HCT116 (cell line): ENCODE results near the gene CNTNAP2.

Experiments used
- CBX3 ChIP-seq: IDR thresholded peaks from 2 replicates; pipeline ENCODE4 v1.6.1; 2012; ENCODE audit warnings: low read depth
- EZH2 ChIP-seq: fragments of 200-600 bp; sonication (generic); IDR thresholded peaks from 2 replicates; pipeline ENCODE4 v1.6.1; 2017; ENCODE audit warnings: antibody characterized with exemption, mixed run types
- FOSL1 ChIP-seq: IDR thresholded peaks from 2 replicates; pipeline ENCODE4 v1.6.1; 2012; ENCODE audit warnings: low read depth
- JUND ChIP-seq: IDR thresholded peaks from 2 replicates; pipeline ENCODE4 v1.6.1; 2012
- POLR2A ChIP-seq: IDR thresholded peaks from 2 replicates; pipeline ENCODE4 v1.7.0; 2011; ENCODE audit warnings: borderline replicate concordance; ENCODE audit not compliant: insufficient read depth, insufficient read length; ENCODE audit errors: extremely low read depth
- POLR2AphosphoS5 ChIP-seq: IDR thresholded peaks from 2 replicates; pipeline ENCODE4 v1.6.1; 2011; ENCODE audit warnings: mild to moderate bottlenecking, low read depth, low read length, moderate library complexity
- RAD21 ChIP-seq: IDR thresholded peaks from 2 replicates; pipeline ENCODE4 v1.6.1; 2012; ENCODE audit warnings: low read depth, mild to moderate bottlenecking
- SP1 ChIP-seq: IDR thresholded peaks from 2 replicates; pipeline ENCODE4 v1.6.1; 2012; ENCODE audit warnings: low read depth
- ZFX ChIP-seq: fragments of 450-650 bp; IDR thresholded peaks from 2 replicates; pipeline ENCODE4 v1.6.1; 2017
- ZNF274 ChIP-seq: fragments of 200-500 bp; sonication (Bioruptor generic); IDR thresholded peaks from 2 replicates; pipeline ENCODE4 v1.6.1; 2014; ENCODE audit warnings: mild to moderate bottlenecking, low read depth, low read length, inconsistent platforms
- TF ChIP-seq, protein P1 (sequence below), 3 experiments: fragments of 200-600 bp in 1 of 3; sonication (generic) in 1 of 3; IDR thresholded peaks in 2 of 3; conservative IDR thresholded peaks in 1 of 3; 2 replicates each; pipeline ENCODE4 v1.5.1; 2012 to 2017; ENCODE audit warnings: low read depth in 2 of 3, low read length in 2 of 3, antibody characterized with exemption in 1 of 3, borderline replicate concordance in 1 of 3, control low read depth in 1 of 3, mild to moderate bottlenecking in 1 of 3, mixed read lengths in 1 of 3, mixed run types in 1 of 3, moderate library complexity in 1 of 3; ENCODE audit not compliant: insufficient read depth in 1 of 3
- TF ChIP-seq, protein P2 (sequence below): IDR thresholded peaks from 2 replicates; pipeline ENCODE4 v1.6.1; 2012

DNA sequence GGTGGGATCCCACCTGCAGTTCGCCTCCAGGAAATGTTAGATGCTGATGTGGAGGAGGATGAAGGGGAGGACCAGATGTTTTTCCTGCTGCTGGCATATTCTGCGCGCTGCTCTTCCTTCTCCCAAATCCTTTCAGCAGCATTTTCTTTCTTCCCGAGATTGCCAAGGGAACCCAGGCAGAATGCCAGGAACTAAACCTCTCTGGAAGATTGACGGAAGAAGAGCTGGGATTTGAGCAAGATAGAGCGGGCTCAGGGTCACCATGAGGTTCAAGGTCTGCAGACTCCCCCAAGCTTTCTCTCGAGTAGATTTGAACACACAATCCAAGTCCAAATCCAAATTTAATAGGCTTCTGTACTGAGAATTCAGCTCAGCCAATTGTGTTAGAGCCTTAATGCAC is 2128.8 kb downstream of the CNTNAP2 start:
- no peak for TF ChIP-seq POLR2A
- TF ChIP-seq ZNF274 = no peak
- no peak for TF ChIP-seq EZH2
- TF ChIP-seq, protein P1, sequence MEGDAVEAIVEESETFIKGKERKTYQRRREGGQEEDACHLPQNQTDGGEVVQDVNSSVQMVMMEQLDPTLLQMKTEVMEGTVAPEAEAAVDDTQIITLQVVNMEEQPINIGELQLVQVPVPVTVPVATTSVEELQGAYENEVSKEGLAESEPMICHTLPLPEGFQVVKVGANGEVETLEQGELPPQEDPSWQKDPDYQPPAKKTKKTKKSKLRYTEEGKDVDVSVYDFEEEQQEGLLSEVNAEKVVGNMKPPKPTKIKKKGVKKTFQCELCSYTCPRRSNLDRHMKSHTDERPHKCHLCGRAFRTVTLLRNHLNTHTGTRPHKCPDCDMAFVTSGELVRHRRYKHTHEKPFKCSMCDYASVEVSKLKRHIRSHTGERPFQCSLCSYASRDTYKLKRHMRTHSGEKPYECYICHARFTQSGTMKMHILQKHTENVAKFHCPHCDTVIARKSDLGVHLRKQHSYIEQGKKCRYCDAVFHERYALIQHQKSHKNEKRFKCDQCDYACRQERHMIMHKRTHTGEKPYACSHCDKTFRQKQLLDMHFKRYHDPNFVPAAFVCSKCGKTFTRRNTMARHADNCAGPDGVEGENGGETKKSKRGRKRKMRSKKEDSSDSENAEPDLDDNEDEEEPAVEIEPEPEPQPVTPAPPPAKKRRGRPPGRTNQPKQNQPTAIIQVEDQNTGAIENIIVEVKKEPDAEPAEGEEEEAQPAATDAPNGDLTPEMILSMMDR (IDR thresholded peaks at IDR 0.05 in 2 of 3, conservative IDR thresholded peaks at IDR 0.05 in 1 of 3; ENCODE audit: borderline replicate concordance in 1 of 3, insufficient read depth in 1 of 3, low read depth in 2 of 3, low read length in 2 of 3) = no peak
- TF ChIP-seq JUND = no peak
- no peak for TF ChIP-seq POLR2AphosphoS5
- TF ChIP-seq CBX3 = no peak
- no peak for TF ChIP-seq FOSL1
- no peak for TF ChIP-seq SP1
- no peak for TF ChIP-seq RAD21
- TF ChIP-seq ZFX = no peak
- TF ChIP-seq, protein P2, sequence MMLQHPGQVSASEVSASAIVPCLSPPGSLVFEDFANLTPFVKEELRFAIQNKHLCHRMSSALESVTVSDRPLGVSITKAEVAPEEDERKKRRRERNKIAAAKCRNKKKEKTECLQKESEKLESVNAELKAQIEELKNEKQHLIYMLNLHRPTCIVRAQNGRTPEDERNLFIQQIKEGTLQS = no peak
